Smooth muscle cell (in vitro differentiated cells): Measurements from ENCODE around the gene MPL. TPM values are rescaled to one million over a fixed set of nuclear protein-coding genes. Genes with fewer than 3 reads are reported as not detected.

Source experiments
- DNase-seq: peaks from one replicate; lab custom pipeline; 2025; ENCODE audit not compliant: unreplicated experiment; lab: John Stamatoyannopoulos, UW
- H2AFZ ChIP-seq: fragments of 200-600 bp; sonication (generic); 2 replicates; pipeline ENCODE4 v1.6.0; 2016; ENCODE audit warnings: antibody characterized with exemption, low read depth, mild to moderate bottlenecking
- H3F3A ChIP-seq: fragments of 200-600 bp; sonication (generic); 2 replicates; pipeline ENCODE4 v1.6.0; 2017; ENCODE audit warnings: antibody characterized with exemption, low read depth
- H3K27ac ChIP-seq: fragments of 200-600 bp; sonication (generic); 2 replicates; pipeline ENCODE4 v1.5.1; 2016; ENCODE audit warnings: low read depth, mild to moderate bottlenecking
- H3K27me3 ChIP-seq: fragments of 200-600 bp; sonication (generic); 2 replicates; pipeline ENCODE4 v1.6.1; 2016; ENCODE audit warnings: low read depth, mild to moderate bottlenecking
- H3K36me3 ChIP-seq: fragments of 200-600 bp; sonication (generic); 2 replicates; pipeline ENCODE4 v1.5.1; 2016; ENCODE audit warnings: low read depth
- H3K4me1 ChIP-seq: fragments of 200-600 bp; sonication (generic); 2 replicates; pipeline ENCODE4 v1.5.1; 2016; ENCODE audit warnings: low read depth
- H3K4me2 ChIP-seq: fragments of 200-600 bp; sonication (generic); 2 replicates; pipeline ENCODE4 v1.6.0; 2016; ENCODE audit warnings: mild to moderate bottlenecking
- H3K4me3 ChIP-seq: fragments of 200-600 bp; sonication (generic); 2 replicates; pipeline ENCODE4 v1.5.1; 2016; ENCODE audit warnings: mild to moderate bottlenecking
- H3K79me2 ChIP-seq: fragments of 200-600 bp; sonication (generic); 2 replicates; pipeline ENCODE4 v1.6.0; 2016; ENCODE audit warnings: low read depth, mild to moderate bottlenecking
- H3K9ac ChIP-seq: fragments of 200-600 bp; sonication (generic); 2 replicates; pipeline ENCODE4 v1.6.0; 2016; ENCODE audit warnings: low read depth
- H3K9me3 ChIP-seq: fragments of 200-600 bp; sonication (generic); replicated peaks from 2 replicates; pipeline ENCODE4 v1.5.1; 2016; ENCODE audit warnings: low read depth
- H4K20me1 ChIP-seq: fragments of 200-600 bp; sonication (generic); 2 replicates; pipeline ENCODE4 v1.6.0; 2016; ENCODE audit warnings: low read depth
- CTCF ChIP-seq: fragments of 200-600 bp; sonication (generic); IDR thresholded peaks from 2 replicates; pipeline ENCODE4 v1.5.1; 2017; ENCODE audit warnings: borderline replicate concordance, mild to moderate bottlenecking, antibody characterized with exemption; ENCODE audit not compliant: insufficient read depth, poor library complexity, severe bottlenecking
- WGBS: methylation state at CpG from one replicate; pipeline ENCODE4 v1.1.7; 2016; ENCODE audit warnings: low lambda C conversion rate; 5-methylcytosine and 5-hydroxymethylcytosine counted together
- polyA plus RNA-seq: library from polyadenylated mRNA; unstranded; fragments of >200 nt; fragmentation: Nextera tagmentation; extraction: Ambion mirVana; gene quantifications from 2 replicates; pipeline ENCODE4 v1.2.1, GENCODE V29; 2016
- total RNA-seq: library from RNA; depleted of rRNA; stranded (reverse); fragments of >200 nt; gene quantifications from 2 replicates; pipeline ENCODE4 v1.2.3, GENCODE V29; 2014

The MPL gene
- total and polyA plus RNA-seq, 2 experiments from 2014 or later = not detected

GRCh38 chr1:43379476-43379875 lies 41.9 kb downstream of the MPL start:
- Histone ChIP-seq H3F3A (peaks cover 2% of the 10 kb centered on the region), H4K20me1 (no peaks in the 10 kb centered on the region), H3K9me3 (no peaks in the 10 kb centered on the region), H3K27me3 (no peaks in the 10 kb centered on the region), H3K36me3 (no peaks in the 10 kb centered on the region), H2AFZ (no peak overlapping the region), H3K4me3 (no peak overlapping the region), H3K27ac (no peak overlapping the region), H3K4me2 (no peak overlapping the region), H3K9ac (no peak overlapping the region), H3K4me1 (no peaks in the 10 kb centered on the region), H3K79me2 (no peaks in the 10 kb centered on the region)
- TF ChIP-seq CTCF = no peak
- DNase-seq = no peak
- 90% methylated on average over 1 of the region's 1 CpG for WGBS

- Histone ChIP-seq H3K27ac (no peak overlapping the region), H3K27me3 (no peaks in the 10 kb centered on the region), H3K4me1 (no peaks in the 10 kb centered on the region), H3K79me2 (no peaks in the 10 kb centered on the region), H2AFZ (no peak overlapping the region), H3K4me3 (no peak overlapping the region), H3F3A (no peaks in the 10 kb centered on the region), H3K9me3 (no peaks in the 10 kb centered on the region), H3K9ac (no peak overlapping the region), H3K36me3 (no peaks in the 10 kb centered on the region), H4K20me1 (peaks cover 5% of the 10 kb centered on the region), H3K4me2 (no peak overlapping the region)
- no peak for DNase-seq
- no peak for TF ChIP-seq CTCF
- WGBS = 81% methylated on average over 3 of the region's 3 CpGs
Measured at GRCh38 chr1:43381612-43382011, 44.0 kb downstream of the MPL start.

GRCh38 chr1:43382027-43382779 lies 44.6 kb downstream of the MPL start:
- Histone ChIP-seq H3K36me3 (no peaks in the 10 kb centered on the region), H4K20me1 (peaks cover 11% of the 10 kb centered on the region)

More at GRCh38 chr1:43382027-43382779, 44.6 kb downstream of the MPL start:
- Histone ChIP-seq H3K9ac (no peak overlapping the region), H3K79me2 (peaks cover 3% of the 10 kb centered on the region), H3F3A (no peaks in the 10 kb centered on the region), H3K4me2 (no peak overlapping the region), H3K4me3 (no peak overlapping the region), H3K27ac (no peak overlapping the region), H2AFZ (no peak overlapping the region), H3K9me3 (no peaks in the 10 kb centered on the region), H3K4me1 (no peaks in the 10 kb centered on the region), H3K27me3 (no peaks in the 10 kb centered on the region)
- no peak for TF ChIP-seq CTCF
- 81% methylated on average over 6 of the region's 6 CpGs for WGBS
- no peak for DNase-seq
